Hematopoietic multipotent progenitor cell treated with erythropoietin and hydrocortisone succinate and interleukin-3 and kit ligand, for 6 days (in vitro differentiated cells): ENCODE measurements around the gene SLC22A24.
"Not testable (repeated sequence)": the region's sequence is repeated elsewhere in the genome, so short reads cannot be mapped to it uniquely, and the experiment has no call there.

Source experiments
- DNase-seq: peaks from one replicate; pipeline ENCODE4 v3.0.0-alpha.2; 2015

The SLC22A24 gene, protein sequence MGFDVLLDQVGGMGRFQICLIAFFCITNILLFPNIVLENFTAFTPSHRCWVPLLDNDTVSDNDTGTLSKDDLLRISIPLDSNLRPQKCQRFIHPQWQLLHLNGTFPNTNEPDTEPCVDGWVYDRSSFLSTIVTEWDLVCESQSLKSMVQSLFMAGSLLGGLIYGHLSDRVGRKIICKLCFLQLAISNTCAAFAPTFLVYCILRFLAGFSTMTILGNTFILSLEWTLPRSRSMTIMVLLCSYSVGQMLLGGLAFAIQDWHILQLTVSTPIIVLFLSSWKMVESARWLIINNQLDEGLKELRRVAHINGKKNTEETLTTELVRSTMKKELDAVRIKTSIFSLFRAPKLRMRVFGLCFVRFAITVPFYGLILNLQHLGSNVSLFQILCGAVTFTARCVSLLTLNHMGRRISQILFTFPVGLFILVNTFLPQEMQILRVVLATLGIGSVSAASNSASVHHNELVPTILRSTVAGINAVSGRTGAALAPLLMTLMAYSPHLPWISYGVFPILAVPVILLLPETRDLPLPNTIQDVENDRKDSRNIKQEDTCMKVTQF

DNA sequence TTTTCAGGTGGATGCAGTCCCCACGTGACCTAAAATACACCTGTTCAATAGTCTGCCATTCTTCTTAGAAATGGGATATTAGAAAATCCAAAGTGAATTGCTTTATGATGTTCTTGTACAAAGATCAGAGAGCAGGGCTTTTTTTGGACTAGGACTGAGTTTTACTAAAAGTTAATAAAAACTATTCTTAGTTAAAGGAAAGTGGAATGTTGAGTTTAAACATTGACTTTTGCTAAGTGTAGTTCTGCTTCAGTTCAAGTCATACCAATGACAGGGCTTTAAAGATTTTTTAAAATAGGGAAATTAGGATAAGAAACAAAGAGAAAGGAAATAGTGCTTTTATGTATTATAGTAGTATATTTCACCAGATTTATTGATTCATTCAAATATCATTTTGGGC lies at the start of gene SLC22A24:
SLC22A24 (minus strand) TSS at position 101 of the 400 bp plus-strand sequence. CDS start 442 bp downstream, outside the sequence.
- DNase-seq, result no peak

DNA sequence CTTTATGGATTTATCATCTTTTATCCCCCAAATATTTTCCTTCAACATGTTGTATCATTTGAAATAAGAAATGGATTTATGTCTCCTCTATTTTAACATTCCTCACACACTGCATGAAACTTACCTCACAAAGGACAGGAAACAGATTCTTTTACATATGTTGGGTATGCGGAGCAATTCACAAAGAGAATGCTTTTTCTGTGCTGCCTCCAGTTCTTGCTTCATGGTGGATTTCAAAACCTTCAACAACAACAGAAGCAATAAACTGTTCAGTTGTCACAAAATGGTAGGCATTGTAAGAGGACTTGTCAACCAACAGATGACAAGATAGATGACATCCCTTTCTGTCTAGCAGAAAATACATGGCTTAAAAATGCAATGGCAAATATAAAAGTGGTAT lies 36.5 kb upstream of the SLC22A24 start:
- no peak for DNase-seq

DNA sequence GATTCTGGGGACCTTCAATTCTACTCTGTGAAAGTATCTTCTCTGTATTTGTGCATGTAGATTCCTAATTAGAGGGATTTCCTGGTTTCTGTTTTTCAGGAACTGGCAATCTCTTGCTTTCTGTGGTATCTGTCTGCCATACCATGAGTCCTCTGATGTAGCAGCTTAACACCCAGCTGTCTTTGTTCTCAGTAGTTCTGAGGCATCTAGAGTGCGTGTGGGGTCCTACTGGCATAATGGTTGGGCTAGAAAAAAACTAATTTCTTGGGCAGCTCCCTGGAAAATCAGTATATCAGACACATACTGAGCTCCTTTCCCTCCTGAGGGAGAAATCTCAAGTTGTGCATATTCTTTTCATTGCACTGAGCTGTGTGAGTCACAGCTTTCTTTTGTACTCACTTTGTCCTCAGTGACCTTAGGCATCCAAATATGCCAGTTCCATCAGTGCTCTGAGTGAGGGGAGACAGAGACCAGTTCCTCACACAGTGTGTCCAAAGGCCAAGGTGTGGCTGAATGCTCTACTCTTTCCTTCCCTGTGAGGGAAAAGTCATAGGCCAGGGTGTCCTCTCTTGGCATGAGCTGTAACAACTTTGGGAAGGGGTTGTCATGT lies 35.5 kb upstream of the SLC22A24 start:
- DNase-seq, result no peak

DNA sequence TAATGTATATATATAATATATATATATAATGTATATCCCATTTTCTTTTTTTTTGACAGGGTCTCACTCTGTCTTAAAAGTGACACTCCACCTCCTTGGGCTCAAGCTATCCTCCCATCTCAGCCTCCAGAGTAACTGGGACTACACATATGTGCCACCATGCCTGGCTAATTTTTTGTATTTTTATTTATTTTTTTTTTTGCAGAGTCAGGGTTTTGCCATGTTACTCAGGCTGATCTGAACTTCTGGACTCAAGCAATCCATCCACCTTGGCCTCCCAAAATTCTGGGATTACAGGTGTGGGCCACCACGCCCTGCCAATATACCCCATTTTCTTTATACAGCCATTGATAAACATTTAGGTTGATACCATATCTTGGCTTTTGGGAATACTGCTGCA lies 33.9 kb upstream of the SLC22A24 start:
- DNase-seq, result no peak

DNA sequence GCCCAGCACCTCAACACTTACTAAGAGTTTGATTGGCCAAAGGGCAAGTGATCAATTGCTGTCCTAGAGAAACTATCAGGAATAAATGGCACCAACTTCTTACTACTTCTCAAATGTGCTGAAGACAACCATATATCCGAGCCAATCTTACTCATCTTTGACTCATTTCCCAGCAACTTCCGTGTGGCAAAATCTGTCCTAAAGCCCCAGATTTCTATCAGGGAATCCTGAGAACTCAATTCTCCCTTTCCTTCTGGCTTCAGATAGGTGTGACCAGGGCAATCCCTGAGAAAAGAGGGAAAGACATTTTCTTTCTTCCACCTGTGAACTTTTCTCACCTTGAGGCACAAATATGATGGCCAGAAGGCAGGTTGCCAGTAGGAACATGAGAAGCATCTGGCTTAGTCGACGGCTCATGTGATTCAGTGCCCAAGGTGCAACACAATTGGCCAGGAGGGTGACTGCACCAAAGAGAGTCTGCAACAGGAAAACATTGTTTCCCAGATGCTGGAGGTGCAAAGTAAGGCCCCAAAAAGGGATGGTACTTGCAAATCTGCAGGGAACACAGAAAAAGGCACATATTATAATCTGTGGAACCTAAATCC lies 21.8 kb upstream of the SLC22A24 start:
- no peak for DNase-seq

DNA sequence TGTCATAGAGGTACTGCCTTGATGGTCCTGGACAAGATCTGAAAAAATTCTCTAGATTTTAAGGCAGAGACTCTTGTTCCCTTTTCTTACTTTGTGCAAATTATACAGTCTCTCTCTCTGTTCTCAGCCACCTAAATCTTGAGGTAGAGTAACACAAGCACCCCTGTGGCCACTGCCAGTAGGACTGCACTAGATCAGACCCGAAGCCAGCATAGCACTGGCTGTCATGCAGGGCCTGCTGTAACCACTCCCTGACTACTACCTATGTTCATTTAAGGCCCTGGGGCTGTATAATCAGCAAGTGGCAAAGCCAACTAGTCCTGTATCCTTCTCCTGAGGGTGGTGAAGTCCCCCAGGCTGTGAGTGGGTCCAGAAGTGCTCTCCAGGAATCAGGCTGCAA lies 11.8 kb upstream of the SLC22A24 start:
- no peak for DNase-seq

DNA sequence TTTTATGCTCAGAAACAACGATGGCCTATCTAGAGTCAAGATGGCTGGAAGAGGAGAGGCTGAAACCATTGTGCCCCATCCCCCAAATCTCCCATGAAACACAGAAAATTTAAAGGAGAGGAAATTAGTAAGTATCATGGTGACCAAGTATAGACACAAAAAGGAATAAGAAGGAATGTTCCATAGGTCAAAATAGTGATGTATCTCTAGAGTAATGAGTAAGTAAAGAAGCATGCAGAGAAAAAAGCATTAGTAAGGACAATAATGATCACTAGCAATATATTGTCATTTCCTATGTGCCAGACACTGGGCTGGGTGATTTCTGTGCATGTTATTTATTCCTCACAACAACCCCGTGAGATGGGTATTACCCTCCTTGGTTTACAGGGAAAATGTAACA lies 2.6 kb upstream of the SLC22A24 start:
- no peak for DNase-seq

DNA sequence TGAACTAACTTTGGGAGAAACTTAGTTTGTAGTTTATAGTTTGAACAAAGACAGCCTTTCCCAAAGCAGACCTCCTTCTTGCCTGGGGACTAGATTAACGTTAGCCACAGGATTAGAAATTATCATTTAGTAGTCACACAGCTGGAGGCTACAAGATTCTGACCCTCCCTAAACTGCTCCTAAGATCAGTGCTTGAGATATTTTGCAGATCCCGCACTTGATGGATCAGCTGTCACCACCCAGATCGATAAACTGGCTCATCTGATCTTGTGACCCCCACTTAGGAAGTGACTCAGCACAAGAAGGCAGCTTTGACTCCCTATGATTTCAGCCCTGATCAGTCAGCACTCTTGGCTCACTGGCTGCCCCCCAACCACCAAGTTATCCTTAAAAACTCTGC lies 1.6 kb downstream of the SLC22A24 start:
- DNase-seq, result no peak

DNA sequence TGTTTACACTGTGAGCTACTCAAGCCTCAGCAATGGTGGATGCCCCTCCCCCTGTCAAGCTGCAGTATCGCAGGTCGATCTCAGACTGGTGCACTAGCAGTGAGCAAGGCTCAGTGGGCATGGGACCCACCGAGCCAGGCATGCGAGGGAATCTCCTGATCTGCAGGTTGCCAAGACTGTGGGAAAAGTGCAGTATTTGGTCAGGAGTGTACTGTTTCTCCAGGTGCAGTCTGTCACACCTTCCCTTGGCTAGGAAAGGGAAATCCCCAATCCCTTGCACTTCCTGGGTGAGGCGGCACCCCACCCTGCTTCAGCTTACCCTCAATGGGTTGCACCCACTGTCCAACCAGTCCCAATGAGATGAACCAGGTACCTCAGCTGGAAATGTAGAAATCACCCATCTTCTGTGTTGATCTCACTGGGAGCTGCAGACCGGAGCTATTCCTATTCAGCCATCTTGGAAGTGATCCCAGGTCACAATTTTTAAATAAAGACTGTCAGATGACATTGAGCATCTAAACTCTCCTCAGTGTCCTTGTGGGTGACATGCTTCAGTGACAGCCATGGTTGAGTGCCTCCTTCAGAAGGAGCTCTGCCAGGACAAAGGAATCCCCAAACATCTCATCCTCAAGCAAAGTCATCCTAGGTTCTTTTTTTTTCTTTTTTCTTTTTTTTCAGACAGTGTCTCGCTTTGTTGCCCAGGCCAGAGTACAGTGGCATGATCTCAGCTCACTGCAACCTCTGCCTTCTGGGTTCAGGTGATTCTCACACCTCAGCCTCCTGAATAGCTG lies 10.8 kb downstream of the SLC22A24 start:
- DNase-seq, result no peak

DNA sequence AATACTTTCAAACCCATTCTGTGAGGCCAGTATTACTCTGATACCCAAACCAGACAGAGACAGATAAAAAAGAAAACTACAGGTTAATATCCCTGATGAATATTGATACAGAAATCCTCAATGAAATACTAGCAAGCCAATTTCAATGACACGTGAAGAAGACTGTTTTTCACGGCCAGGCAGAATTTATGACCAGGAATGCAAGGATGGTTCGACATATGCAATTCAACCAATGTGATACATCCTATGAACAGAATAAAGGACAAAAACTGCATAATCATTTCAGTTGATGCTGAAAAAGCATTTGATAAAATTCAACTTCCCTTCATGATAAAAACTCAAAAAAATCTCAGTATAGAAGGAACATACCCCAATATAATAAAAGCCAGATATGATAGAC lies 44.5 kb downstream of the SLC22A24 start:
- DNase-seq, result no peak

DNA sequence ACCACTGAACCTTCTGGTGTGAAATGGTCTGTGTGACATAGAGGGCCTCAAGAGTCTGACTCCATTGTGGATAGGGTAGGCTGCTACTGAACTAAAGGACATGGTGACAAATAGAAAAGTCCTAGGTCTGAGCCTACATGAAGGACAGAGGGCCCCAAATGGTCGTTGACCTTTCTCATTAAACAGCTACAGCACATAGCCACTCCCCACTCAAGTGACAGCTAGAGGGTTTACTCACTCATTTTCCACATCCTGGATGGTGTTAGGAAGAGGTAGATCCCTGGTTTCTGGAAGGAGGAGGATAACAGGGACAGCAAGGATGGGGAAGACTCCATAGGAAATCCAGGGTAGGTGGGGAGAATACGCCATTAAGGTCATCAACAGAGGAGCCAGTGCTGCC lies 63.3 kb downstream of the SLC22A24 start:
- no peak for DNase-seq

DNA sequence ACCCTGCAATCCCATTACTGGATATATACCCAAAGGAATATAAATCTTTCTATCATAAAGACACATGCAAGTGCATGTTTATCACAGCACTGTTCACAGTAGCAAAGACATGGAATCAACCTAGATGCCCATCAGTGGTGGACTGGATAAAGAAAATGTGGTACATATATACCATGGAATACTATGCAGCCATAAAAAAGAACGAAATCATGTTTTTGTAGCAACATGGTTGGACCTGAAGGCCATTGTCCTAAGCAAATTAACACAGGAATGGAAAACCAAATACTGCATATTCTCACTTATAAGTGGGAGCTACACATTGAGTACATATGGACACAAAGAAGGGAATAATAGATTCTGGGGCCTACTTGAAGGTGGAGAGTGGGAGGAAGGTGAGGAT lies 97.8 kb downstream of the SLC22A24 start:
- DNase-seq, result not testable (repeated sequence)

DNA sequence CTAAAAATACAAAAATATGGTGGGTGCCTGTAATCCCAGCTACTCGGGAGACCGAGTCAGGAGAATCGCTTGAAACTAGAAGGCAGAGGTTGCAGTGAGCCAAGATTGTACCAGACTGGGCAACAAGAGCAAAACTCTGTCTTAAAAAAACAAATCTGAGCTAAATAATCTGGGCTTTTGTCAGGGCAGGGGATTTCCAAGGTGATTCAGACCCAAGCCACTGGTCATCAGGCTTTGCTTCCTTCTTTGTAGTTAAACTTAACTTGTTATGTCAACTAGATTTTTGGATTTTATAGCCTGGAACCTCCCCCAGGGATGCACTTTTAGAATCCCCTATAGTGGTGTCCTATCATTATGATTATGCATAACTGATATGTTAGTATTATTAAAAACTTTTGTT lies 101.4 kb downstream of the SLC22A24 start:
- DNase-seq, result no peak

DNA sequence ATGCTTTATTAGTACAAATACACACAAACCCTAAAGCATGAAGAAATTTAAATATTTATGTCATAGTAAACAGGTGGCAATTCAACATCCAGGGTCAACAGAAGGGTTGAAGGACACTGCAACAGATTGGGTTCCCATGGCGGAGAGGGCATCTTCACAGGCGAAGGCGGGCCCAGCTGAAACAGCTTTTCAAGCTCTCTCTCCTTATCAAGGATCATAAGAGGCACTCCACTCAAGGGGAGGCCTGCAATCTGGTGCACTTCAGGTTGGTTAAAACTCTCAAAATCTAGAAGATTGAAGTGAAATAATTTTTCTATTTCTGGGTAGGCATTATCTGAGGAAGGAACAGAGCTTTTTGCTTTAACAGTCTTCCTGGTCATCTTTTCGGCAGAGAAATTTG lies 111.6 kb downstream of the SLC22A24 start:
- no peak for DNase-seq
